Subcutaneous abdominal adipose tissue (tissue), 5 donors: Measurements from ENCODE around the gene CA10.

Experiments used
- H3K27ac ChIP-seq: one replicate; pipeline ENCODE4 v1.7.0; 2013; ENCODE audit warnings: low read depth, mild to moderate bottlenecking, inconsistent platforms, low read length, moderate library complexity
- H3K27me3 ChIP-seq, 5 donors: one replicate each; pipeline ENCODE4 v1.7.0; 2013; ENCODE audit warnings: low read length in 5 of 5, inconsistent platforms in 1 of 5; ENCODE audit not compliant: control insufficient read depth in 5 of 5, insufficient read depth in 4 of 5
- H3K36me3 ChIP-seq, 5 donors: one replicate each; pipeline ENCODE4 v1.7.0; 2013; ENCODE audit warnings: low read length in 5 of 5; ENCODE audit not compliant: control insufficient read depth in 5 of 5, insufficient read depth in 5 of 5
- H3K4me1 ChIP-seq, 5 donors: one replicate each; pipeline ENCODE4 v1.7.0; 2013; ENCODE audit warnings: low read length in 5 of 5, mild to moderate bottlenecking in 3 of 5, moderate library complexity in 1 of 5; ENCODE audit not compliant: control insufficient read depth in 5 of 5, insufficient read depth in 5 of 5
- H3K4me3 ChIP-seq, 5 donors: one replicate each; pipeline ENCODE4 v1.7.0; 2013; ENCODE audit warnings: low read length in 5 of 5, low read depth in 1 of 5
- H3K9ac ChIP-seq, 5 donors: one replicate each; pipeline ENCODE4 v1.7.0; 2013; ENCODE audit warnings: low read length in 5 of 5, mild to moderate bottlenecking in 4 of 5, moderate library complexity in 3 of 5
- H3K9me3 ChIP-seq, 5 donors: one replicate each; pipeline ENCODE4 v1.7.0; 2013; ENCODE audit warnings: low read length in 5 of 5; ENCODE audit not compliant: control insufficient read depth in 5 of 5
- donor health status: healthy.
- donor health status: healthy.
- donor health status: healthy.
- donor health status: healthy.
- donor health status: healthy.

Gene CA10

DNA sequence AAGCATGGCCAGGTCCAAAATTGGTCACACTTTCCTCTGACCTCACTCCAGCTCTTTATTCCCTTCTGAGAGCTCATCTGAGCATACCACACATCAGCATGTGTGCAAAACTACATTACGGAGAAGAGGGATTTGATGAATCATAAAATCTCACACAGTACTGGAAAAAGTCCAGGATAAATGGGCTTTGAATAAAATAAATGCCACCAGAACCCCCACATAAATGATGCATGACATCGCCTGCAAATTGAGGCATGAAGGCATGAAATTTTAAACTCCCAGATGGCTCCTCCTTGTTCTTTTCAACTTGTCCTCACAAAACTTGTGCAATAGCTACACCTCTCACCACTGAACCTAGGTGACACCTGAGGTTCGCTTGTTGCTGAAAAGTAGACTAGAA is 439.5 kb downstream of the CA10 start:
- no peaks in the 10 kb centered on the region for H3K4me1 ChIP-seq
- H3K36me3 ChIP-seq, result no peaks in the 10 kb centered on the region
- H3K27ac ChIP-seq, result no peak overlapping the region
- no peak overlapping the region for H3K9ac ChIP-seq
- H3K4me3 ChIP-seq, result no peak overlapping the region
- H3K27me3 ChIP-seq, result no peaks in the 10 kb centered on the region
- H3K9me3 ChIP-seq, result peaks cover 0 to 6% (median 0%) of the 10 kb centered on the region in 5 donors

DNA sequence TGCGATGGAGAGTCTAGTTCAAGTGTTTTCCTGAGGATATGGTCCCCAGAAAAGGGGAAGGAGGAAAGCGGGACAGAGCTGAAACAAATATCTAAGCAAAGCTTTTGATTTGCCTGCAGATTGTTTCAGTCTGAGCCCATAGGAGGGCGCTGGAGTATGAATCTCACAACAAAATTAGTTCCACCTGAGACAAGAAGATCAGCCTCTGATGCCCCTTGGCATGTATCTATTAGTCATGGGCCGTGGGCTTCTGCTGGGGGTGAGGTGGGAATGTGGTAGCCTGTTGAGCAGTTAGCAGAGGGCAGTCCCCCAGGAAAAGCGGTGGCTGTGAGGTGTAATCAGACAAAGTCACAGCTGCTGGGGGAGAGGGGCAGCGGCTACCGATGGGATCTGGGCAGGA is 446.9 kb downstream of the CA10 start:
- Histone ChIP-seq H3K36me3 (no peaks in the 10 kb centered on the region), H3K9me3 (no peaks in the 10 kb centered on the region), H3K27me3 (no peaks in the 10 kb centered on the region), H3K27ac (no peak overlapping the region), H3K4me1 (peaks cover 0 to 3% (median 0%) of the 10 kb centered on the region in 5 donors), H3K4me3 (no peak overlapping the region), H3K9ac (no peak overlapping the region)

DNA sequence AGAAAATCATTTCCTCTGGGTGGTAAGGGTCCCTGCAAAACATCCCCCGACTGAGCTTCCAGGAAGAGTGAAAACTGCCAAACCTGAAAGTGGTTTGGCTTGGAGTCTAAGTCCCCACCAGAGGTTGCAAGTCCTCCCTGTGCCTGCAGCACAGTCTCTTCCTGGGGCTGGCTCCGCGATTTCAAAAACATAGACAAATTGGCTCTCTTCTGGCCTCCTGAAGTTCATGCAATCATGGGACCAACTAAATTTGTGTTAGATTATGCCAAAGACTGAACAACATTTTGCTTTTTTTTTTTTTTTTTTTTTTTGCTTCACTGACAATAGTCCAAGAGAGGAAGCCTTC is 447.9 kb downstream of the CA10 start:
- no peaks in the 10 kb centered on the region for H3K9me3 ChIP-seq
- H3K9ac ChIP-seq, result no peak overlapping the region
- H3K27me3 ChIP-seq, result no peaks in the 10 kb centered on the region
- H3K4me3 ChIP-seq, result no peak overlapping the region
- H3K27ac ChIP-seq, result no peak overlapping the region
- peaks cover 0 to 3% (median 0%) of the 10 kb centered on the region in 5 donors for H3K4me1 ChIP-seq
- H3K36me3 ChIP-seq, result no peaks in the 10 kb centered on the region

DNA sequence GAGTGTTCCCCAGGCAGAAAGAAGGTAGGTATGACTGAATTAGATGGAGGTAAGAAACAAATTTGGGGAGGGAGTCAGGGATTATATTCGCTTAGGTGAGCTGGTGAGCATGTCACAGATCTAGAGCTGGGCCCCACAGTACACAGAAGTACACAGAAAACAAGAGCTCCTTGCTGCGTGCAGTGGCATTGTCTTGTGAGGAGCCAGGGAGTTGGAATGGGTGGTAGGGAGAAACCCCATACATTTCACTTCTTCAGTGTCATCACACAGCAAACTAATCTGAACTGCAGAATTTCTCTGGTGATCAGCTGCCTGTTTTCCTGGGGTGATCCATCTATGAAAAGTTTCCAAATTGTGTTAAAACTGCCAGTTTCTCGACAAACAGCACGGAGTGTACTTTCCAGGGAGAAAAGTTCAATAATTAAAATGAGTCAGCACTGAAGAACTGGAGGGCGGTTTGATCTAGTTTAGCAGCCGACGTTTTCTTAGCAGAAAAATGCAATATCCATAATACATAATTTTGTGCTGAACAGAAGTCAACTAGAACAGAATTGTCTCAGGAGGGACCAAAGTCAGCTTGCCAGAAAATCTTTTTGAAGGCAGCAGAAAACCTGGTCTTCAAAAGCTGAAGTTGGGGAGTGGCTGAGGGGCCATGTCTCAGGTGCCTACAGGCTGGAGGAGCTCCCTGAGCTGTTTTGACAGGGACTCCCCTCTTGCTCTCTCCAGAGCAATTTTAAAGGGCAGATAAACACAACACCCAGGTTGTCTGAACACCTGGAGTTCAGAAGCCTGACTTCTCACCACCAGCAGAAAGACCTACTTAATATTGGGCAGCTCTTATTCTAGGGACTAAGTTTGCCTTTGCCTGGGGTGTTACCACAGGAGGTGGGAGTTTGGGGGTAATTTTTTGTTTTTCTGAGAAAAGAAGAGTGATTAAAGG is 448.6 kb downstream of the CA10 start:
- H3K4me3 ChIP-seq, result no peak overlapping the region
- no peaks in the 10 kb centered on the region for H3K27me3 ChIP-seq
- no peak overlapping the region for H3K9ac ChIP-seq
- H3K27ac ChIP-seq, result no peak overlapping the region
- peaks cover 0 to 3% (median 0%) of the 10 kb centered on the region in 5 donors for H3K4me1 ChIP-seq
- H3K36me3 ChIP-seq, result no peaks in the 10 kb centered on the region
- no peaks in the 10 kb centered on the region for H3K9me3 ChIP-seq

DNA sequence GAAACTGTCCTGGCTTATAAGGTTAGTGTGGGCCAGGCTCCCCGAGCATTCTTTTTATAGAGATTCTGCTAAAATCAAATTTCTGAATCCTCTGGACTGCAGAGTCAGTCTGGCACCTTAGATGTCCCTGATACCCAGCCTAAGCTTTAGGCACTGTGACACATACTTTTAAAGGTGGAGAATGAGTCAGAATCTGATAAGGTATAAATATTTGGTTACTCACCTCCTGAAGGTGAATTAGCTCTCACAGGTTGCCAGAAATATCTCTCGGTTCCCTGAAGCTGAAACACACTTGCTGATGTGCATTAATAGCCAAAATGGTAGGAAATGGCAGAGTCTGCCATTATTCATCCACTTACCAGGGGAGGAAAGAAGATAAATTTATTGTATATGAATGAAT is 451.3 kb downstream of the CA10 start:
- H3K9ac ChIP-seq, result no peak overlapping the region
- H3K36me3 ChIP-seq, result no peaks in the 10 kb centered on the region
- no peak overlapping the region for H3K4me3 ChIP-seq
- H3K9me3 ChIP-seq, result no peaks in the 10 kb centered on the region
- H3K27ac ChIP-seq, result no peak overlapping the region
- H3K27me3 ChIP-seq, result no peaks in the 10 kb centered on the region
- peaks cover 0 to 6% (median 0%) of the 10 kb centered on the region in 5 donors for H3K4me1 ChIP-seq

DNA sequence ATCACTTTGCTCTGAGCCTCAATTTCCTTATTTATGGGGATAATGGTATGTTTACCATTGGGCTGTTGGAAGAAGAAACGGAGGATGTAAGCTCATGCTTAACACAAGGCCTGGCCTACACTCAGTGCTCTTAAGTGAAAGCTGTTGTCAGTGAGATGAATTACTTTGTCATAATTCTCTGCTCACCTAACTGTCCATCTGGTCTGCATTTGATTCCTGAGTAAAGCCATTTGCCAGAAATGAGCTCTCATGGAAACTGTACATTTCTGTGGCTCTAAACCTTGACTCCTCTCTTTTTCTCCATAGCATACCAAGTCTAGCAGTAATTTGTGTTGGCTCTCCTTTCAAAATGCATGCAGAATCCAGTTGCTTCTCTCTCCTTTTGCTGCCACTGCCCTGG is 452.4 kb downstream of the CA10 start:
- Histone ChIP-seq H3K27me3 (no peaks in the 10 kb centered on the region), H3K27ac (no peak overlapping the region), H3K9ac (no peak overlapping the region), H3K4me1 (peaks cover 0 to 6% (median 0%) of the 10 kb centered on the region in 5 donors), H3K9me3 (no peaks in the 10 kb centered on the region), H3K4me3 (no peak overlapping the region), H3K36me3 (no peaks in the 10 kb centered on the region)

DNA sequence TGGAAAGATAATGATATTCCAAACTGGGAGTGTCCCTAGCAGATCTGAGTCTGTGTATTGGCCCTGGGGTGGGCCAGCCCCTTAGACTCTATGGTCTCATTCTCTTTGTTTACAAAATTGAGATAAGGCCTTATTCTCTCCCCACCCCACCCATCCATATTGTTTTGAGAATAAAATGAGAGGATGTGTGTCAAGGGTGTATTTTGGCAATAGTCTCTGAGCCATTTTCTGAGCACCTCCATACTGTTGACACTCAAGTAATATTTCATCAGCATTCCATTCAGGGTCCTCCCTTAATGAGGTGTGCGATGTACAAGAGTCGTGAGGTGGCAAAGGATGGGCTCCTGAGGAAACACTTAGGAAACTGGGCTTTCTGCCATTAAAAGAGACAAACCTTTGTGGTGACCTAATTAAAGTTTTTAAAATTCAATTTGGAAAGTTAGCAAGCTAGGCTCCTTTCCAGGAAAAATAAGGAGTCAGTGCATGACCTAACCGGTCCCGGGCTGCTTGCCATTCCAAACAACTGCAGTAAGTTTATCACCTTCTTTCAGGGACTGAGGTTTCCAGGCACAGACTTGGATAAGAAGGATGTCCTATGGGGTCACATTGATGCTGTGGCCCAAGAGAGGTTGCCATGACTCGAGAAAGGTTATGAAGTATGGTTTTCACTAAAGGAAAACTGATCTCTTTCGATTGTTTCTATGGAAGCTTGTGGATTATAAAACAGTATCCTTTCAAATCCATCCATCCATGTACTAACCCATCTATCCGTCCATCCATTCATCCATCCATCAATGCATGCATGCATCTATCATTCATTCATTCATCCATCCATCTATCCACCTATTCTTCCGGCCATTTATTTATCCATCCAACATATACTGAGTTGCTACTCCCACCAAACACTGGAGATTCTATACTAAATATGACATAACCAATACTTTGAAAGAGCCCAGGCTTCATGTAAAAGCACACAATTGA is 454.9 kb downstream of the CA10 start:
- peaks cover 0 to 3% (median 0%) of the 10 kb centered on the region in 5 donors for H3K4me1 ChIP-seq
- H3K9me3 ChIP-seq, result no peaks in the 10 kb centered on the region
- H3K27me3 ChIP-seq, result no peaks in the 10 kb centered on the region
- H3K4me3 ChIP-seq, result no peak overlapping the region
- H3K36me3 ChIP-seq, result no peaks in the 10 kb centered on the region
- no peak overlapping the region for H3K27ac ChIP-seq
- no peak overlapping the region for H3K9ac ChIP-seq

DNA sequence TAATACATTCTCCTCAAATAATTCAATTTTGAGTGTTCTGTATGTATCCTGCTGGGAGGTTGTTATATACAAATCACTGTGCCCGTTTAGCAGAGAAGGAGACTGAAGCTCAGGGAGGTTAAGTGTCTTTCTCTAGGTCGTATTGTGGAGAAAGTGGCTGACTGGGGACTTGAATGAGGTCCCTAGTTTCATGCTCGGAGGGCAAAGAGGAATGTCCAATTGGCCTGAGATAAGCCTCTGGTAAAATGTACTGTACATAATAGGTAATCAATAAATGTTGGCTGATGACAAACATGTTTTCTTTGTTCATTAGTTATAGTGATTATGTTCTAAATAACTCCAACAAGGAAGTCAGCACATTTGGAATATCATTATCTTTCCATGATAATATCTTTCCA is 455.6 kb downstream of the CA10 start:
- no peaks in the 10 kb centered on the region for H3K9me3 ChIP-seq
- no peak overlapping the region for H3K27ac ChIP-seq
- no peaks in the 10 kb centered on the region for H3K36me3 ChIP-seq
- H3K4me1 ChIP-seq, result peaks cover 0 to 3% (median 0%) of the 10 kb centered on the region in 5 donors
- H3K9ac ChIP-seq, result no peak overlapping the region
- H3K4me3 ChIP-seq, result no peak overlapping the region
- H3K27me3 ChIP-seq, result peaks cover 0 to under 1% (median 0%) of the 10 kb centered on the region in 5 donors

DNA sequence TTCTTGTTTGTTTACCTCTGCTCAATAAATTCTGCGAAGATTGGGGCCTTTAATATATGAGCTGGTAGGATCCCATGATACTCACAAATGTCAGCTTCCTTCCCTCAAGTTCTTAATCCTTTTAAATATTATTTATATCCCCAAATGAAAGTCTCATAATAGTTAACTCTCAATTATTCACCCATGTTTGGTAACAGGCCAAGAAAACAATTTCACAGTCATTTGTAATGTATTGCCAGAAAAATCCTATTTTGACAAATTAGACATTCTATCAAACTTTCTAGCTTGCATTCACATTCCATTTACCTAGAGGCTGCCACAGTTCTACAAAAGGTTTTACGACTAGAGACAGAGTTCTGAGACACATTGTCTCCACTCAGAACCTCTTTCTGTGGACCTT is 457.0 kb downstream of the CA10 start:
- Histone ChIP-seq H3K4me1 (peaks cover 0 to 3% (median 0%) of the 10 kb centered on the region in 5 donors), H3K9ac (no peak overlapping the region), H3K9me3 (no peaks in the 10 kb centered on the region), H3K36me3 (no peaks in the 10 kb centered on the region), H3K27me3 (peaks cover 0 to 2% (median 0%) of the 10 kb centered on the region in 5 donors), H3K27ac (no peak overlapping the region), H3K4me3 (no peak overlapping the region)
